GM12878 (cell line): ENCODE data around the gene WDFY4. TPM values are rescaled to one million over a fixed set of nuclear protein-coding genes. Genes with fewer than 3 reads are reported as not detected.

Experiments
- ATAC-seq: fragments of 200-7000 bp; cut with Tn5 transposase; 3 replicates; pipeline ENCODE4 v1.9.1; 2020; ENCODE audit warnings: mild to moderate bottlenecking, moderate library complexity
- BruUV-seq: library from RNA; stranded (reverse); fragments of 400-500 nt; replicated peaks from 2 replicates; lab custom pipeline; 2021; lab: Mats Ljungman, UMichigan
- CTCF ChIA-PET: fragments of 300-600 bp; sonication (Branson Sonifier 250); formaldehyde crosslinking; extraction: SDS; loops from one replicate; lab custom pipeline; 2021; ENCODE audit warnings: inconsistent platforms; lab: Yijun Ruan, JAX
- POLR2A ChIA-PET: fragments of 350-600 bp; formaldehyde crosslinking; extraction: SDS; loops from one replicate; lab custom pipeline; 2021; ENCODE audit warnings: inconsistent platforms; lab: Charles Lee
- RAD21 ChIA-PET: fragments of 300-600 bp; sonication (Branson Sonifier 250); formaldehyde crosslinking; loops from one replicate; lab custom pipeline; 2023; ENCODE audit warnings: antibody characterized with exemption; ENCODE audit not compliant: unreplicated experiment; lab: Charles Lee
- SMC1A ChIA-PET: fragments of 300-600 bp; sonication (Branson Sonifier 250); formaldehyde crosslinking; loops from one replicate; lab custom pipeline; 2023; ENCODE audit not compliant: unreplicated experiment, uncharacterized antibody; lab: Charles Lee
- DNase-seq: peaks from one replicate; pipeline ENCODE4 v3.0.0-alpha.2; 2011; ENCODE audit warnings: low read depth, low spot score
- FAIRE-seq: peaks from 3 replicates; lab custom pipeline; 2011; peaks lifted over from hg19 to GRCh38; lab: Jason Lieb, UNC
- H2AFZ ChIP-seq: 2 replicates; pipeline ENCODE4 v1.6.0; 2011; ENCODE audit warnings: low read depth, low read length, control low read depth; ENCODE audit not compliant: control insufficient read depth
- H3K27ac ChIP-seq: 2 replicates; pipeline ENCODE4 v1.5.1; 2011; ENCODE audit warnings: control low read depth; ENCODE audit not compliant: control insufficient read depth, insufficient read depth
- H3K27me3 ChIP-seq, 2 experiments: replicated peaks in 1 of 2; 2 replicates each; pipeline versions ENCODE4 v1.6.0 to v1.6.1; 2011; ENCODE audit warnings: low read length in 1 of 2; ENCODE audit not compliant: control insufficient read depth in 2 of 2, insufficient read depth in 2 of 2
- H3K36me3 ChIP-seq, 2 experiments: 2 replicates each; pipeline ENCODE4 v1.5.1; 2011; ENCODE audit warnings: low read length in 1 of 2; ENCODE audit not compliant: control insufficient read depth in 2 of 2, insufficient read depth in 2 of 2
- H3K4me1 ChIP-seq: 2 replicates; pipeline ENCODE4 v1.6.1; 2011; ENCODE audit warnings: mild to moderate bottlenecking, low read length, moderate library complexity, mixed read lengths; ENCODE audit not compliant: control insufficient read depth, insufficient read depth
- H3K4me2 ChIP-seq: 2 replicates; pipeline ENCODE4 v1.6.0; 2011; ENCODE audit warnings: control low read depth; ENCODE audit not compliant: control insufficient read depth, insufficient read depth
- H3K4me3 ChIP-seq: fragments of 200-600 bp; sonication (generic); 2 replicates; pipeline ENCODE4 v1.5.1; 2016
- H3K79me2 ChIP-seq: 2 replicates; pipeline ENCODE4 v1.6.0; 2011; ENCODE audit warnings: low read length; ENCODE audit not compliant: control insufficient read depth, insufficient read depth
- H3K9ac ChIP-seq: 2 replicates; pipeline ENCODE4 v1.8.0; 2011; ENCODE audit warnings: low read length, control low read depth, mixed read lengths; ENCODE audit not compliant: control insufficient read depth, insufficient read depth
- H3K9me3 ChIP-seq: replicated peaks from 3 replicates; pipeline ENCODE4 v1.5.1; 2011; ENCODE audit warnings: mild to moderate bottlenecking, low read length; ENCODE audit not compliant: control insufficient read depth, insufficient read depth
- H4K20me1 ChIP-seq: 2 replicates; pipeline ENCODE4 v1.6.0; 2011; ENCODE audit not compliant: control insufficient read depth, insufficient read depth
- ATF7 ChIP-seq: fragments of 450-650 bp; IDR thresholded peaks from 2 replicates; pipeline ENCODE4 v1.6.1; 2016; ENCODE audit warnings: low read depth, mild to moderate bottlenecking
- CHD1 ChIP-seq: IDR thresholded peaks from 2 replicates; pipeline ENCODE4 v1.6.1; 2012; ENCODE audit warnings: low read depth, low read length, improper control_type of control experiment
- HDAC2 ChIP-seq: fragments of 200-600 bp; sonication (generic); IDR thresholded peaks from 2 replicates; pipeline ENCODE4 v1.6.1; 2017
- IKZF1 ChIP-seq: fragments of 450-650 bp; conservative IDR thresholded peaks from 2 replicates; pipeline ENCODE4 v1.6.1; 2017; ENCODE audit warnings: antibody characterized with exemption, mild to moderate bottlenecking
- KAT2A ChIP-seq: conservative IDR thresholded peaks from 2 replicates; pipeline ENCODE4 v1.6.1; 2011; ENCODE audit warnings: low read depth, low read length; ENCODE audit not compliant: control insufficient read depth
- LARP7 ChIP-seq: fragments of 450-650 bp; IDR thresholded peaks from 2 replicates; pipeline ENCODE4 v1.6.1; 2017; ENCODE audit warnings: mild to moderate bottlenecking
- MTA3 ChIP-seq: IDR thresholded peaks from 2 replicates; pipeline ENCODE4 v1.6.1; 2012; ENCODE audit warnings: low read length, inconsistent platforms, borderline replicate concordance
- SMAD1 ChIP-seq: fragments of 450-650 bp; IDR thresholded peaks from 2 replicates; pipeline ENCODE4 v1.6.1; 2018; ENCODE audit warnings: mild to moderate bottlenecking, low read depth; ENCODE audit not compliant: partially characterized antibody
- TARDBP ChIP-seq: IDR thresholded peaks from 2 replicates; pipeline ENCODE4 v1.6.1; 2016; ENCODE audit warnings: borderline replicate concordance
- TBL1XR1 ChIP-seq: IDR thresholded peaks from 2 replicates; pipeline ENCODE4 v1.6.1; 2012; ENCODE audit warnings: low read depth, low read length, improper control_type of control experiment
- YBX1 ChIP-seq: fragments of 450-650 bp; IDR thresholded peaks from 2 replicates; pipeline ENCODE4 v1.6.1; 2016; ENCODE audit warnings: antibody characterized with exemption
- ZNF274 ChIP-seq: IDR thresholded peaks from one replicate; pipeline ENCODE4 v1.8.0; 2011; ENCODE audit not compliant: insufficient read length, insufficient read depth
- ZNF622 ChIP-seq: fragments of 450-650 bp; IDR thresholded peaks from 2 replicates; pipeline ENCODE4 v1.6.1; 2017; ENCODE audit warnings: mild to moderate bottlenecking, inconsistent platforms
- WGBS: methylation state at CpG from one replicate; pipeline ENCODE4 v1.1.6; 2016; ENCODE audit warnings: low lambda C conversion rate; ENCODE audit not compliant: insufficient replicate concordance, insufficient coverage; ENCODE audit errors: missing lambda C conversion rate; 5-methylcytosine and 5-hydroxymethylcytosine counted together
- in situ Hi-C: fragments of 300-500 bp; cut with MboI; formaldehyde crosslinking; loops from 9 replicates; pipeline ENCODE4 v1.14.3; 2018; ENCODE audit warnings: mixed read lengths
- intact Hi-C: fragments of 100-400 bp; cut with micrococcal nuclease; formaldehyde crosslinking; loops from one replicate; pipeline ENCODE4 v1.14.2; 2022; ENCODE audit not compliant: unreplicated experiment
- polyA plus RNA-seq, 11 experiments: library from polyadenylated mRNA; depleted of rRNA in 4 of 11; unstranded in 6 of 11; stranded (reverse) in 5 of 11; fragments of >200 nt; fragmentation: Nextera tagmentation in 4 of 11; fragmentation: Illumina TruSeq in 1 of 11; extraction: Ambion mirVana in 4 of 11; extraction: Trizol in 1 of 11; gene quantifications; 1 replicate in 1 of 11; 2 replicates in 10 of 11; pipeline versions ENCODE4 v1.2.1 to v1.2.3, GENCODE V29; 2011 to 2016; ENCODE audit warnings: inconsistent platforms in 2 of 11, missing spikeins in 2 of 11, low read depth in 1 of 11
- total RNA-seq, 4 experiments: library from RNA; depleted of rRNA in 3 of 4; stranded (reverse); fragments of >200 nt in 3 of 4; fragmentation: Illumina TruSeq in 1 of 4; extraction: Trizol in 1 of 4; gene quantifications; 2 replicates each; pipeline versions ENCODE4 v1.2.1 to v1.2.3, GENCODE V29; 2013 to 2021
- TF ChIP-seq, protein P1 (sequence below): fragments of 450-650 bp; IDR thresholded peaks from 2 replicates; pipeline ENCODE4 v1.6.1; 2017; ENCODE audit warnings: borderline replicate concordance
- TF ChIP-seq, protein P2 (sequence below): fragments of 450-650 bp; IDR thresholded peaks from 2 replicates; pipeline ENCODE4 v1.6.1; 2017; ENCODE audit warnings: mild to moderate bottlenecking, moderate library complexity

The WDFY4 gene
- total and polyA plus RNA-seq, 10 of the 15 experiments (the other 5 are each of a cell fraction or from before 2014, with no cell fraction given) = 13.5 to 132 (median 47.3) TPM

DNA sequence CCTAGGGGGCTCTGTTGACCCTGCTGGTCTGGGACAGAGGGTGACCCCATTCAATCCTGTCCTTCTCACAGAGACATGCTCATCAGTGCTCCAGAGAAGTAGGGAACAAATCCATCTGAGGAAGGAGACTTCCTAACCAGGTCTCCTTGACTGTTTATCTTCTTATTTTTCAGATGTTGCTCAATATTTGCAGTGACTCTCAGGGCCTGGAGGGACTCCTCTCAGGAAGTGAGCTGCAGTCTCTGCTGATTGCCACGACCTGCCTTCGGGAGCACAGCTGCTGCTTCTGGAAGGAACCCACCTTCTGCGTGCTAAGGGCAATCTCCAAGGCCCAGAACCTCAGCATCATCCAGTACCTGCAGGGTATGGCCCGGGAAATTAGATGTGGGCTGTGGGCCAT is 41.0 kb downstream of the WDFY4 start:
- intact Hi-C loops = no loop called here
- ChIA-PET SMC1A (no interaction called here), RAD21 (interaction anchor here (2.3 kb wide), 1 partner anchor 70 kb away, joined by 5 read pairs; no protein-coding TSS in a partner anchor), POLR2A (no interaction called here), CTCF (no interaction called here)
- Histone ChIP-seq H2AFZ (no peak overlapping the region), H3K9me3 (no peaks in the 10 kb centered on the region), H3K27ac (no peak overlapping the region), H4K20me1 (no peaks in the 10 kb centered on the region), H3K4me2 (no peak overlapping the region), H3K79me2 (no peaks in the 10 kb centered on the region), H3K4me3 (no peak overlapping the region), H3K9ac (no peak overlapping the region), H3K36me3 (peaks cover 49 to 67% of the 10 kb centered on the region in 2 experiments), H3K27me3 (no peaks in the 10 kb centered on the region), H3K4me1 (no peaks in the 10 kb centered on the region)
- WGBS = 82% methylated on average over 4 of the region's 4 CpGs
- ATAC-seq (no peak), FAIRE-seq (no peak), DNase-seq (no peak)
- in situ Hi-C loops = loop anchor here (25.0 kb wide), 1 partner anchor 787 kb away; no protein-coding TSS in a partner anchor
- BruUV-seq = no TSS peak
- TF ChIP-seq ATF7 (no peak), KAT2A (no peak), ZNF274 (no peak), CHD1 (no peak), HDAC2 (no peak), YBX1 (no peak), ZNF622 (no peak), SMAD1 (no peak)

DNA sequence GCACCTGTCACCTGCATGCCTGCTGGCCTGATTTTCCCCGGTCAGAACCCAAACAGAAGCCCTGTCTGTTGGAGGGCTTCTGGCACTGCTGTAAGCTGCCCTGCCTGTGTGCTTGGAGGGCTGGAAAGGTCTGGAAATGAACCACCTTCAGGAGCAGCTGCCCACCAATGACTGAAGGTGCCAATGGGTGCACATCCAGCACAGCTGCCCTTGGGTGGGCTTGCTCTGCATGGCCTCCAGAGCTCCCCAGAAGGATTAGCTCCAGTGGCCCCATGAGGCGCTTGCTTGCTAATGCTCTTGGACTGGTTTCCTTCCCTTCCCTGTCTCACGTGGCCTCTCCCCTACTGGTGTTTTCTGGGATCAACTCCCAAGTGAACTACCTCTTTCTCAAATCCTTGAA is 43.2 kb downstream of the WDFY4 start:
- ChIA-PET POLR2A (no interaction called here), CTCF (no interaction called here), RAD21 (interaction anchor here (1.3 kb wide), 1 partner anchor 15 kb away, joined by 3 read pairs; no protein-coding TSS in a partner anchor), SMC1A (interaction anchor here (1.0 kb wide), 1 partner anchor 71 kb away, joined by 4 read pairs; no protein-coding TSS in a partner anchor)
- Histone ChIP-seq H2AFZ (no peak overlapping the region), H4K20me1 (no peaks in the 10 kb centered on the region), H3K4me1 (no peaks in the 10 kb centered on the region), H3K4me3 (no peak overlapping the region), H3K4me2 (no peak overlapping the region), H3K79me2 (no peaks in the 10 kb centered on the region), H3K27ac (no peak overlapping the region), H3K27me3 (no peaks in the 10 kb centered on the region), H3K9ac (no peak overlapping the region), H3K36me3 (peaks cover 43 to 63% of the 10 kb centered on the region in 2 experiments), H3K9me3 (no peaks in the 10 kb centered on the region)
- intact Hi-C loops (no loop called here), in situ Hi-C loops (loop anchor here (25.0 kb wide), 1 partner anchor 784 kb away; no protein-coding TSS in a partner anchor)
- FAIRE-seq (no peak), DNase-seq (no peak), ATAC-seq (no peak)
- no TSS peak for BruUV-seq
- WGBS = 65% methylated on average over 3 of the region's 3 CpGs
- TF ChIP-seq TBL1XR1 (no peak), MTA3 (no peak), LARP7 (no peak), IKZF1 (no peak), TARDBP (no peak)
- TF ChIP-seq, protein P1, sequence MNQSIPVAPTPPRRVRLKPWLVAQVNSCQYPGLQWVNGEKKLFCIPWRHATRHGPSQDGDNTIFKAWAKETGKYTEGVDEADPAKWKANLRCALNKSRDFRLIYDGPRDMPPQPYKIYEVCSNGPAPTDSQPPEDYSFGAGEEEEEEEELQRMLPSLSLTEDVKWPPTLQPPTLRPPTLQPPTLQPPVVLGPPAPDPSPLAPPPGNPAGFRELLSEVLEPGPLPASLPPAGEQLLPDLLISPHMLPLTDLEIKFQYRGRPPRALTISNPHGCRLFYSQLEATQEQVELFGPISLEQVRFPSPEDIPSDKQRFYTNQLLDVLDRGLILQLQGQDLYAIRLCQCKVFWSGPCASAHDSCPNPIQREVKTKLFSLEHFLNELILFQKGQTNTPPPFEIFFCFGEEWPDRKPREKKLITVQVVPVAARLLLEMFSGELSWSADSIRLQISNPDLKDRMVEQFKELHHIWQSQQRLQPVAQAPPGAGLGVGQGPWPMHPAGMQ = no peak
- TF ChIP-seq, protein P2, sequence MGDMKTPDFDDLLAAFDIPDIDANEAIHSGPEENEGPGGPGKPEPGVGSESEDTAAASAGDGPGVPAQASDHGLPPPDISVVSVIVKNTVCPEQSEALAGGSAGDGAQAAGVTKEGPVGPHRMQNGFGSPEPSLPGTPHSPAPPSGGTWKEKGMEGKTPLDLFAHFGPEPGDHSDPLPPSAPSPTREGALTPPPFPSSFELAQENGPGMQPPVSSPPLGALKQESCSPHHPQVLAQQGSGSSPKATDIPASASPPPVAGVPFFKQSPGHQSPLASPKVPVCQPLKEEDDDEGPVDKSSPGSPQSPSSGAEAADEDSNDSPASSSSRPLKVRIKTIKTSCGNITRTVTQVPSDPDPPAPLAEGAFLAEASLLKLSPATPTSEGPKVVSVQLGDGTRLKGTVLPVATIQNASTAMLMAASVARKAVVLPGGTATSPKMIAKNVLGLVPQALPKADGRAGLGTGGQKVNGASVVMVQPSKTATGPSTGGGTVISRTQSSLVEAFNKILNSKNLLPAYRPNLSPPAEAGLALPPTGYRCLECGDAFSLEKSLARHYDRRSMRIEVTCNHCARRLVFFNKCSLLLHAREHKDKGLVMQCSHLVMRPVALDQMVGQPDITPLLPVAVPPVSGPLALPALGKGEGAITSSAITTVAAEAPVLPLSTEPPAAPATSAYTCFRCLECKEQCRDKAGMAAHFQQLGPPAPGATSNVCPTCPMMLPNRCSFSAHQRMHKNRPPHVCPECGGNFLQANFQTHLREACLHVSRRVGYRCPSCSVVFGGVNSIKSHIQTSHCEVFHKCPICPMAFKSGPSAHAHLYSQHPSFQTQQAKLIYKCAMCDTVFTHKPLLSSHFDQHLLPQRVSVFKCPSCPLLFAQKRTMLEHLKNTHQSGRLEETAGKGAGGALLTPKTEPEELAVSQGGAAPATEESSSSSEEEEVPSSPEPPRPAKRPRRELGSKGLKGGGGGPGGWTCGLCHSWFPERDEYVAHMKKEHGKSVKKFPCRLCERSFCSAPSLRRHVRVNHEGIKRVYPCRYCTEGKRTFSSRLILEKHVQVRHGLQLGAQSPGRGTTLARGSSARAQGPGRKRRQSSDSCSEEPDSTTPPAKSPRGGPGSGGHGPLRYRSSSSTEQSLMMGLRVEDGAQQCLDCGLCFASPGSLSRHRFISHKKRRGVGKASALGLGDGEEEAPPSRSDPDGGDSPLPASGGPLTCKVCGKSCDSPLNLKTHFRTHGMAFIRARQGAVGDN = no peak
